Suppressor macrophage treated with lipopolysaccharide for 4 hours (primary cell): ENCODE measurements around the gene PRAMEF13.
"Not testable (repeated sequence)": the region's sequence is repeated elsewhere in the genome, so short reads cannot be mapped to it uniquely, and the experiment has no call there.

Experiments
- DNase-seq: peaks from one replicate; pipeline ENCODE4 v3.0.0-alpha.2; 2020

Gene PRAMEF13

DNA sequence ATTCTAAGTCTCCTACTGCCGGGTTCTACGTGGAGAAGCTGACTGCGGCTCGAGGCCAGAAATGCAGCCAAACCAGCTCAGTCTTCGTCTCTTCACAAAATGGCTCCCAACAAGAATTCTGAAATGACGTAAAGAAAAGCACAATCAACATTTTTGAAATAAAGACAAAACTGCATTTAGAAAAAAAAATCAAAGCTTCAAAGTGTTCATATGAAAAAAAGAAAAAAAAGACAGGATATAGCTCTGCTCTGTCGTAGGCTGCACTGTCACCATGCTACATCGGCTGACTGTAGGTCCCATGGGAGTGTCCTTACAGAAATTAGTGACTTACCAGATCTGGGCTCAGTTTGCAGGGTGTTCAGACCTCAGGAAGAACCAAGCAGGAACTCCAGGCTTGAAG is 35.7 kb downstream of the PRAMEF13 start, which contains the start of gene HNRNPCL4:
Gene HNRNPCL4 (minus strand): TSS at position 101 of the 400 bp plus-strand sequence. CDS start 164 bp downstream, outside the sequence.
- not testable (repeated sequence) for DNase-seq

DNA sequence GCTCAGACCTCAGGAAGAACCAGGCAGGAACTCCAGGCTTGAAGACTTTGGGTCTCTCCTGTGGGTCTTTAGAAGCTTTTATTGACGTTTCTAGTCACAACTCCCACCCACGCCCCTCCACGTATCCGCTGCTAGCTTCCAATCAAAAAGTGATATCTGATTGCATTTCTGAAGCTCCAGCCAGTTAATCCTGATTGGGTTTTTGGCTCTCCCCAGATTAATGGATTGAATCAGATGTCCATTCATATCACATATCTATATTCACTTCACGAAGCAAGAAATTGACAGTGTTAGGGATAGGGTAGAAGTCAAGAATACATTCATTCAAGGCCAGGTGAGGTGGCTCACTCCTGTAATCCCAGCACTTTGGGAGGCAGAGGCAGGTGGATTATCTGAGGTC is 45.3 kb downstream of the PRAMEF13 start, which contains the start of gene PRAMEF26:
Gene PRAMEF26 (minus strand): TSS at position 101 of the 400 bp plus-strand sequence. CDS start 2,914 bp downstream, outside the sequence.
- DNase-seq, result not testable (repeated sequence)
